BLaER1 (cell line): ENCODE results near the gene CFHR1.
"Not testable (repeated sequence)": the region's sequence is repeated elsewhere in the genome, so short reads cannot be mapped to it uniquely, and the experiment has no call there.

Experiments
- H3K27ac ChIP-seq: shearing (Covaris generic); formaldehyde crosslinking; 2 replicates; pipeline ENCODE4 v1.8.1; 2022
- H3K27me3 ChIP-seq: shearing (Covaris generic); formaldehyde crosslinking; 2 replicates; pipeline ENCODE4 v1.8.1; 2022
- H3K36me3 ChIP-seq: shearing (Covaris generic); formaldehyde crosslinking; 2 replicates; pipeline ENCODE4 v1.8.1; 2022
- H3K4me1 ChIP-seq: shearing (Covaris generic); formaldehyde crosslinking; 2 replicates; pipeline ENCODE4 v1.8.1; 2022
- H3K4me2 ChIP-seq: shearing (Covaris generic); formaldehyde crosslinking; 2 replicates; pipeline ENCODE4 v1.8.1; 2022
- H3K4me3 ChIP-seq: shearing (Covaris generic); formaldehyde crosslinking; 2 replicates; pipeline ENCODE4 v1.8.1; 2022
- H3K9ac ChIP-seq: shearing (Covaris generic); formaldehyde crosslinking; 2 replicates; pipeline ENCODE4 v1.8.1; 2022
- H3K9me3 ChIP-seq: shearing (Covaris generic); formaldehyde crosslinking; 2 replicates; pipeline ENCODE4 v1.8.1; 2022
- H4K20me1 ChIP-seq: shearing (Covaris generic); formaldehyde crosslinking; 2 replicates; pipeline ENCODE4 v1.8.1; 2022
- Cebpa-rat ChIP-seq: shearing (Covaris generic); IDR thresholded peaks from 2 replicates; pipeline ENCODE4 v1.8.1; 2022

CFHR1 gene

GRCh38 chr1:196819531-196819930 is at the start of gene CFHR1:
TSS of gene CFHR1 (plus strand) at chr1:196819731. CDS start at chr1:196819845, 114 bp downstream.
- not testable (repeated sequence) for H3K27me3 ChIP-seq, H3K4me1 ChIP-seq, H4K20me1 ChIP-seq, H3K4me2 ChIP-seq, H3K4me3 ChIP-seq, H3K27ac ChIP-seq, H3K9ac ChIP-seq, H3K36me3 ChIP-seq, H3K9me3 ChIP-seq

GRCh38 chr1:196769823-196770222 is 49.7 kb upstream of the CFHR1 start:
- H3K9me3 ChIP-seq, H3K27me3 ChIP-seq, H3K4me2 ChIP-seq, H3K36me3 ChIP-seq, H3K4me1 ChIP-seq, H3K9ac ChIP-seq, H3K4me3 ChIP-seq, H4K20me1 ChIP-seq, H3K27ac ChIP-seq: not testable (repeated sequence)

- Histone ChIP-seq H3K4me1 (no peaks in the 10 kb centered on the region), H3K27ac (no peak overlapping the region), H3K9me3 (no peaks in the 10 kb centered on the region), H4K20me1 (no peaks in the 10 kb centered on the region), H3K9ac (no peak overlapping the region), H3K4me3 (no peak overlapping the region), H3K36me3 (no peaks in the 10 kb centered on the region), H3K4me2 (no peak overlapping the region), H3K27me3 (no peaks in the 10 kb centered on the region)
- no peak for TF ChIP-seq Cebpa-rat
Observed at GRCh38 chr1:196773713-196774112, 45.8 kb upstream of the CFHR1 start.

- TF ChIP-seq Cebpa-rat: no peak
- H4K20me1 ChIP-seq: no peaks in the 10 kb centered on the region
- H3K4me2 ChIP-seq: no peak overlapping the region
- no peak overlapping the region for H3K27ac ChIP-seq
- H3K36me3 ChIP-seq: no peaks in the 10 kb centered on the region
- no peaks in the 10 kb centered on the region for H3K4me1 ChIP-seq
- H3K27me3 ChIP-seq: no peaks in the 10 kb centered on the region
- no peak overlapping the region for H3K4me3 ChIP-seq
- H3K9ac ChIP-seq: no peak overlapping the region
- H3K9me3 ChIP-seq: no peaks in the 10 kb centered on the region
Observed at GRCh38 chr1:196774175-196774574, 45.4 kb upstream of the CFHR1 start.

GRCh38 chr1:196774603-196775002 is 44.9 kb upstream of the CFHR1 start, which contains the start of gene CFHR3:
TSS of gene CFHR3 (plus strand) at chr1:196774840. CDS start at chr1:196774887, 47 bp downstream.
- no peak for TF ChIP-seq Cebpa-rat
- H3K9ac ChIP-seq: no peak within 1 kb of the TSS
- H4K20me1 ChIP-seq: no peaks in the 10 kb centered on the region
- H3K4me3 ChIP-seq: no peak within 1 kb of the TSS
- H3K4me2 ChIP-seq: no peak within 1 kb of the TSS
- no peaks in the 10 kb centered on the region for H3K36me3 ChIP-seq
- no peak within 1 kb of the TSS for H3K27ac ChIP-seq
- no peaks in the 10 kb centered on the region for H3K27me3 ChIP-seq
- no peaks in the 10 kb centered on the region for H3K9me3 ChIP-seq
- H3K4me1 ChIP-seq: no peaks in the 10 kb centered on the region

- no peak for TF ChIP-seq Cebpa-rat
- Histone ChIP-seq H3K9ac (no peak overlapping the region), H3K9me3 (no peaks in the 10 kb centered on the region), H4K20me1 (no peaks in the 10 kb centered on the region), H3K36me3 (no peaks in the 10 kb centered on the region), H3K4me2 (no peak overlapping the region), H3K4me3 (no peak overlapping the region), H3K27me3 (no peaks in the 10 kb centered on the region), H3K27ac (no peak overlapping the region), H3K4me1 (no peaks in the 10 kb centered on the region)
Observed at GRCh38 chr1:196777603-196778002, 41.9 kb upstream of the CFHR1 start.

GRCh38 chr1:196779093-196779492 is 40.4 kb upstream of the CFHR1 start:
- Histone ChIP-seq H3K4me3 (no peak overlapping the region), H3K4me2 (no peak overlapping the region), H3K4me1 (no peaks in the 10 kb centered on the region), H3K27ac (no peak overlapping the region), H3K9ac (no peak overlapping the region), H3K27me3 (no peaks in the 10 kb centered on the region), H3K9me3 (no peaks in the 10 kb centered on the region), H3K36me3 (no peaks in the 10 kb centered on the region), H4K20me1 (no peaks in the 10 kb centered on the region)
- no peak for TF ChIP-seq Cebpa-rat

- not testable (repeated sequence) for H3K27me3 ChIP-seq, H4K20me1 ChIP-seq, H3K9me3 ChIP-seq, H3K9ac ChIP-seq, H3K27ac ChIP-seq, H3K4me2 ChIP-seq, H3K4me1 ChIP-seq, H3K4me3 ChIP-seq, H3K36me3 ChIP-seq
Observed at GRCh38 chr1:196791252-196791651, 28.3 kb upstream of the CFHR1 start.

GRCh38 chr1:196794103-196794502 is 25.4 kb upstream of the CFHR1 start:
- not testable (repeated sequence) for H3K4me2 ChIP-seq, H3K9ac ChIP-seq, H3K36me3 ChIP-seq, H3K27ac ChIP-seq, H4K20me1 ChIP-seq, H3K27me3 ChIP-seq, H3K9me3 ChIP-seq, H3K4me3 ChIP-seq, H3K4me1 ChIP-seq

- no peak for TF ChIP-seq Cebpa-rat
- no peaks in the 10 kb centered on the region for H3K9me3 ChIP-seq
Observed at GRCh38 chr1:196797891-196798290, 21.6 kb upstream of the CFHR1 start.

GRCh38 chr1:196801920-196802319 is 17.6 kb upstream of the CFHR1 start:
- not testable (repeated sequence) for H3K27ac ChIP-seq, H3K9ac ChIP-seq, H4K20me1 ChIP-seq, H3K27me3 ChIP-seq, H3K4me3 ChIP-seq, H3K4me2 ChIP-seq, H3K36me3 ChIP-seq, H3K9me3 ChIP-seq, H3K4me1 ChIP-seq

More at GRCh38 chr1:196797891-196798290, 21.6 kb upstream of the CFHR1 start:
- H3K4me1 ChIP-seq: no peaks in the 10 kb centered on the region
- H3K27me3 ChIP-seq: no peaks in the 10 kb centered on the region
- no peak overlapping the region for H3K4me3 ChIP-seq
- H3K27ac ChIP-seq: no peak overlapping the region
- H3K9ac ChIP-seq: no peak overlapping the region
- H4K20me1 ChIP-seq: no peaks in the 10 kb centered on the region
- no peaks in the 10 kb centered on the region for H3K36me3 ChIP-seq
- no peak overlapping the region for H3K4me2 ChIP-seq
